ENCODE data around the gene PMM1. TPM values are rescaled to one million over a fixed set of nuclear protein-coding genes. Genes with fewer than 3 reads are reported as not detected.

Gene PMM1
- total and polyA plus RNA-seq, 2 donors (not counting 3 experiments of a cell fraction or from before 2014, with no cell fraction given) = 14.6 to 31.7 TPM

- dilution Hi-C loops (cut with MboI; ENCODE audit: extremely low pct_ligation_motif_present, low sequenced_read_pairs) = no loop called here
- Histone ChIP-seq H4K20me1 (replicated peaks; ENCODE audit: control insufficient read depth, extremely low read depth, insufficient read depth, low read length) (no peaks in the 10 kb centered on the region), H3K9me1 (replicated peaks; ENCODE audit: control insufficient read depth, extremely low read depth, insufficient read depth, low read length) (no peaks in the 10 kb centered on the region), H3K4me2 (ENCODE audit: insufficient read depth, low read length) (no peak overlapping the region), H3K79me2 (ENCODE audit: control insufficient read depth, insufficient read depth, low read length) (no peaks in the 10 kb centered on the region), H3K9me3 (replicated peaks; ENCODE audit: control insufficient read depth, insufficient read depth, low read length) (no peaks in the 10 kb centered on the region), H3K9ac (replicated peaks; ENCODE audit: extremely low read depth, insufficient read depth, low read length) (no peak overlapping the region), H3K4me1 (ENCODE audit: control insufficient read depth, extremely low read depth, insufficient read depth, low read length) (no peaks in the 10 kb centered on the region), H3K36me3 (ENCODE audit: control insufficient read depth in 2 of 2, extremely low read depth in 1 of 2, insufficient read depth in 2 of 2, low read length in 2 of 2) (peaks cover 2 to 33% of the 10 kb centered on the region in 2 experiments), H2AFZ (ENCODE audit: low read depth, low read length) (no peak overlapping the region), H3K27ac (ENCODE audit: insufficient read depth, low read depth, low read length) (no peak overlapping the region), H3K27me3 (ENCODE audit: control insufficient read depth in 2 of 2, insufficient read depth in 2 of 2, low read length in 2 of 2) (no peaks in the 10 kb centered on the region), H3K4me3 (replicated peaks in 1 of 3; ENCODE audit: insufficient read depth in 1 of 3, low read depth in 1 of 3, low read length in 3 of 3) (no peak overlapping the region)
- ChIA-PET POLR2A (no interaction called here), CTCF (interaction anchor here (0.5 to 1.5 kb wide), 5 partner anchors 52 to 129 kb away, joined by 3 to 4 read pairs (median 3); no protein-coding TSS in a partner anchor)
- TF ChIP-seq, protein P1, sequence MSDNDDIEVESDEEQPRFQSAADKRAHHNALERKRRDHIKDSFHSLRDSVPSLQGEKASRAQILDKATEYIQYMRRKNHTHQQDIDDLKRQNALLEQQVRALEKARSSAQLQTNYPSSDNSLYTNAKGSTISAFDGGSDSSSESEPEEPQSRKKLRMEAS (IDR thresholded peaks at IDR 0.05; ENCODE audit: insufficient read depth, insufficient read length) = no peak
- no peak for TF ChIP-seq JUN (IDR thresholded peaks at IDR 0.05; ENCODE audit: borderline replicate concordance, insufficient read depth, insufficient read length, low read depth)
- TF ChIP-seq, protein P2, sequence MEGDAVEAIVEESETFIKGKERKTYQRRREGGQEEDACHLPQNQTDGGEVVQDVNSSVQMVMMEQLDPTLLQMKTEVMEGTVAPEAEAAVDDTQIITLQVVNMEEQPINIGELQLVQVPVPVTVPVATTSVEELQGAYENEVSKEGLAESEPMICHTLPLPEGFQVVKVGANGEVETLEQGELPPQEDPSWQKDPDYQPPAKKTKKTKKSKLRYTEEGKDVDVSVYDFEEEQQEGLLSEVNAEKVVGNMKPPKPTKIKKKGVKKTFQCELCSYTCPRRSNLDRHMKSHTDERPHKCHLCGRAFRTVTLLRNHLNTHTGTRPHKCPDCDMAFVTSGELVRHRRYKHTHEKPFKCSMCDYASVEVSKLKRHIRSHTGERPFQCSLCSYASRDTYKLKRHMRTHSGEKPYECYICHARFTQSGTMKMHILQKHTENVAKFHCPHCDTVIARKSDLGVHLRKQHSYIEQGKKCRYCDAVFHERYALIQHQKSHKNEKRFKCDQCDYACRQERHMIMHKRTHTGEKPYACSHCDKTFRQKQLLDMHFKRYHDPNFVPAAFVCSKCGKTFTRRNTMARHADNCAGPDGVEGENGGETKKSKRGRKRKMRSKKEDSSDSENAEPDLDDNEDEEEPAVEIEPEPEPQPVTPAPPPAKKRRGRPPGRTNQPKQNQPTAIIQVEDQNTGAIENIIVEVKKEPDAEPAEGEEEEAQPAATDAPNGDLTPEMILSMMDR (IDR thresholded peaks at IDR 0.05; ENCODE audit: extremely low read depth in 1 of 2, insufficient read depth in 1 of 2, low read depth in 1 of 2, low read length in 2 of 2) = no peak
- no peak for TF ChIP-seq POLR2AphosphoS5 (IDR thresholded peaks at IDR 0.05; ENCODE audit: insufficient read depth, low read depth, low read length)
- TF ChIP-seq POLR2A (IDR thresholded peaks at IDR 0.05; ENCODE audit: low read depth, low read length) = no peak
- DNase-seq (ENCODE audit: low read depth, low spot score) = no peak
- intact Hi-C loops (cut with micrococcal nuclease) = no loop called here
- BruUV-seq (replicated peaks) = no TSS peak
- no peak for FAIRE-seq
Observed at GRCh38 chr22:41530890-41531714, 58.5 kb downstream of the PMM1 start.

Measured in endothelial cell of umbilical vein (primary cell).